CD4-positive, alpha-beta T cell treated with Interferon alpha-2 for 1 hour (primary cell): ENCODE data around the gene CCR4.
"Not testable (repeated sequence)": the region's sequence is repeated elsewhere in the genome, so short reads cannot be mapped to it uniquely, and the experiment has no call there.

Experiments
- DNase-seq, 2 donors: peaks; one replicate each; pipeline ENCODE4 v3.0.0-alpha.2; 2020 to 2022

Gene CCR4

GRCh38 chr3:32951410-32951811 is at the start of gene CCR4:
TSS of gene CCR4 (plus strand) at chr3:32951644. CDS start at chr3:32953423, 1,779 bp downstream.
- peak; percentile 45 to 77 for DNase-seq

GRCh38 chr3:32902887-32903371 is 48.5 kb upstream of the CCR4 start:
- DNase-seq, result peak; percentile 11 to 31

- no peak for DNase-seq
Measured at GRCh38 chr3:32903953-32904352, 47.5 kb upstream of the CCR4 start.

GRCh38 chr3:32909999-32910398 is 41.4 kb upstream of the CCR4 start:
- no peak for DNase-seq

GRCh38 chr3:32910954-32911353 is 40.5 kb upstream of the CCR4 start:
- DNase-seq, result no peak

- peak in 1 of 2 donors; percentile 10 for DNase-seq
Measured at GRCh38 chr3:32912046-32912445, 39.4 kb upstream of the CCR4 start.

GRCh38 chr3:32913790-32914446 is 37.5 kb upstream of the CCR4 start:
- no peak for DNase-seq

GRCh38 chr3:32919920-32920319 is 31.5 kb upstream of the CCR4 start:
- no peak for DNase-seq

- no peak for DNase-seq
Measured at GRCh38 chr3:32922078-32922477, 29.4 kb upstream of the CCR4 start.

- no peak for DNase-seq
Measured at GRCh38 chr3:32930161-32930560, 21.3 kb upstream of the CCR4 start.

- DNase-seq, result not testable (repeated sequence)
Measured at GRCh38 chr3:32931273-32931672, 20.2 kb upstream of the CCR4 start.

- DNase-seq, result no peak
Measured at GRCh38 chr3:32934150-32934742, 17.2 kb upstream of the CCR4 start.

- no peak for DNase-seq
Measured at GRCh38 chr3:32937331-32937730, 14.1 kb upstream of the CCR4 start.

- not testable (repeated sequence) for DNase-seq
Measured at GRCh38 chr3:32939531-32940284, 11.7 kb upstream of the CCR4 start.

GRCh38 chr3:32940726-32941125 is 10.7 kb upstream of the CCR4 start:
- DNase-seq, result no peak

- no peak for DNase-seq
Measured at GRCh38 chr3:32945136-32945535, 6.3 kb upstream of the CCR4 start.

GRCh38 chr3:32945598-32945997 is 5.8 kb upstream of the CCR4 start:
- DNase-seq, result not testable (repeated sequence)

GRCh38 chr3:32946973-32947788 is 4.3 kb upstream of the CCR4 start:
- DNase-seq, result no peak

- peak; percentile 81 to 91 for DNase-seq
Measured at GRCh38 chr3:32947789-32948238, 3.6 kb upstream of the CCR4 start.

GRCh38 chr3:32948625-32949445 is 2.6 kb upstream of the CCR4 start:
- no peak for DNase-seq

GRCh38 chr3:32950516-32950915 is 928 bp upstream of the CCR4 start:
- no peak for DNase-seq
